HG02852 (cell line): ENCODE measurements around the gene DMRTB1.

ENCODE experiments used
- ATAC-seq: cut with Tn5 transposase; IDR thresholded peaks from one replicate; pipeline ENCODE4 v1.9.1; 2021; ENCODE audit warnings: mild to moderate bottlenecking, moderate library complexity; ENCODE audit not compliant: unreplicated experiment

Gene DMRTB1

GRCh38 chr1:53507116-53507820, 48.1 kb downstream of the DMRTB1 start:
- ATAC-seq = no peak

GRCh38 chr1:53508056-53508990, 49.1 kb downstream of the DMRTB1 start:
- no peak for ATAC-seq

GRCh38 chr1:53508991-53509666, 49.9 kb downstream of the DMRTB1 start:
- no peak for ATAC-seq

- ATAC-seq = no peak
Observed at GRCh38 chr1:53509775-53510174, 50.6 kb downstream of the DMRTB1 start.

GRCh38 chr1:53510215-53510614, 51.0 kb downstream of the DMRTB1 start:
- ATAC-seq = no peak

GRCh38 chr1:53511323-53511932, 52.2 kb downstream of the DMRTB1 start:
- ATAC-seq = no peak

GRCh38 chr1:53511933-53512806, 53.0 kb downstream of the DMRTB1 start:
- no peak for ATAC-seq

- no peak for ATAC-seq
Observed at GRCh38 chr1:53512807-53513755, 53.9 kb downstream of the DMRTB1 start.

GRCh38 chr1:53513846-53514245, 54.6 kb downstream of the DMRTB1 start:
- no peak for ATAC-seq

- no peak for ATAC-seq
Observed at GRCh38 chr1:53514436-53514835, 55.2 kb downstream of the DMRTB1 start.

GRCh38 chr1:53516181-53516580, 57.0 kb downstream of the DMRTB1 start:
- ATAC-seq = no peak
